ENCODE results near the gene RAB11FIP4.

The RAB11FIP4 gene

GRCh38 chr17:31558748-31559583 lies 167.5 kb downstream of the RAB11FIP4 start:
- TF ChIP-seq, protein P1, sequence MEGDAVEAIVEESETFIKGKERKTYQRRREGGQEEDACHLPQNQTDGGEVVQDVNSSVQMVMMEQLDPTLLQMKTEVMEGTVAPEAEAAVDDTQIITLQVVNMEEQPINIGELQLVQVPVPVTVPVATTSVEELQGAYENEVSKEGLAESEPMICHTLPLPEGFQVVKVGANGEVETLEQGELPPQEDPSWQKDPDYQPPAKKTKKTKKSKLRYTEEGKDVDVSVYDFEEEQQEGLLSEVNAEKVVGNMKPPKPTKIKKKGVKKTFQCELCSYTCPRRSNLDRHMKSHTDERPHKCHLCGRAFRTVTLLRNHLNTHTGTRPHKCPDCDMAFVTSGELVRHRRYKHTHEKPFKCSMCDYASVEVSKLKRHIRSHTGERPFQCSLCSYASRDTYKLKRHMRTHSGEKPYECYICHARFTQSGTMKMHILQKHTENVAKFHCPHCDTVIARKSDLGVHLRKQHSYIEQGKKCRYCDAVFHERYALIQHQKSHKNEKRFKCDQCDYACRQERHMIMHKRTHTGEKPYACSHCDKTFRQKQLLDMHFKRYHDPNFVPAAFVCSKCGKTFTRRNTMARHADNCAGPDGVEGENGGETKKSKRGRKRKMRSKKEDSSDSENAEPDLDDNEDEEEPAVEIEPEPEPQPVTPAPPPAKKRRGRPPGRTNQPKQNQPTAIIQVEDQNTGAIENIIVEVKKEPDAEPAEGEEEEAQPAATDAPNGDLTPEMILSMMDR (IDR thresholded peaks at IDR 0.05; ENCODE audit: low read depth, low read length) = peak; percentile 46
- no peak for DNase-seq (ENCODE audit: extremely low read depth, low read depth)

GRCh38 chr17:31559584-31560501 lies 168.4 kb downstream of the RAB11FIP4 start:
- DNase-seq (ENCODE audit: extremely low read depth, low read depth) = no peak
- TF ChIP-seq, protein P1 (IDR thresholded peaks at IDR 0.05; ENCODE audit: low read depth, low read length) = no peak; the same call in 1 of the 2 replicates

- TF ChIP-seq, protein P1 (IDR thresholded peaks at IDR 0.05; ENCODE audit: low read depth, low read length) = no peak
- no peak for DNase-seq (ENCODE audit: extremely low read depth, low read depth)
These were observed 169.3 kb downstream of the RAB11FIP4 start for GRCh38 chr17:31560616-31561235.

- TF ChIP-seq, protein P1 (IDR thresholded peaks at IDR 0.05; ENCODE audit: low read depth, low read length) = no peak
- no peak for DNase-seq (ENCODE audit: extremely low read depth, low read depth)
These were observed 170.2 kb downstream of the RAB11FIP4 start for GRCh38 chr17:31561469-31562375.

GRCh38 chr17:31562376-31562840 lies 170.9 kb downstream of the RAB11FIP4 start:
- DNase-seq (ENCODE audit: extremely low read depth, low read depth) = no peak
- TF ChIP-seq, protein P1 (IDR thresholded peaks at IDR 0.05; ENCODE audit: low read depth, low read length) = no peak

- no peak for DNase-seq (ENCODE audit: extremely low read depth, low read depth)
- TF ChIP-seq, protein P1 (IDR thresholded peaks at IDR 0.05; ENCODE audit: low read depth, low read length) = no peak
These were observed 172.8 kb downstream of the RAB11FIP4 start for GRCh38 chr17:31564291-31564690.
